WERI-Rb-1 (cell line): ENCODE results near the gene LRRC56.
A peak's percentile ranks its signal among the peaks of the same experiment; 100 is the strongest.

Experiments used
- DNase-seq: peaks from one replicate; pipeline ENCODE4 v3.0.0-alpha.2; 2020
- H3K27ac ChIP-seq: fragments of 250-450 bp; sonication (Bioruptor Pico); 2 replicates; pipeline ENCODE4 v1.5.1; 2020; ENCODE audit warnings: mild to moderate bottlenecking, moderate library complexity
- H3K27me3 ChIP-seq: fragments of 250-450 bp; sonication (Bioruptor Pico); 2 replicates; pipeline ENCODE4 v1.5.1; 2021; ENCODE audit warnings: mild to moderate bottlenecking, low read depth, moderate library complexity; ENCODE audit not compliant: insufficient read depth, severe bottlenecking
- H3K36me3 ChIP-seq: fragments of 250-450 bp; sonication (Bioruptor Pico); 2 replicates; pipeline ENCODE4 v1.5.1; 2020; ENCODE audit warnings: mild to moderate bottlenecking, moderate library complexity
- H3K4me3 ChIP-seq: 2 replicates; pipeline ENCODE4 v1.5.1; 2011; ENCODE audit warnings: low read depth, mild to moderate bottlenecking, control low read depth, low read length
- H3K9me3 ChIP-seq: fragments of 250-450 bp; sonication (Bioruptor Pico); 2 replicates; pipeline ENCODE4 v1.5.1; 2021; ENCODE audit warnings: mild to moderate bottlenecking, moderate library complexity; ENCODE audit not compliant: severe bottlenecking
- CTCF ChIP-seq: IDR thresholded peaks from 2 replicates; pipeline ENCODE4 v1.5.1; 2011; ENCODE audit warnings: low read depth, mild to moderate bottlenecking, control low read depth, inconsistent platforms, low read length

Gene LRRC56

GRCh38 chr11:532986-533585, 4.2 kb upstream of the LRRC56 start:
- H3K27ac ChIP-seq = no peak overlapping the region
- DNase-seq = no peak
- TF ChIP-seq CTCF = no peak

GRCh38 chr11:533586-534395, 3.5 kb upstream of the LRRC56 start:
- H3K27ac ChIP-seq = no peak overlapping the region
- TF ChIP-seq CTCF = no peak
- H3K27me3 ChIP-seq = no peaks in the 10 kb centered on the region
- H3K9me3 ChIP-seq = peaks cover 2% of the 10 kb centered on the region
- no peak for DNase-seq
- peak overlapping the region; percentile 91 for H3K4me3 ChIP-seq
- H3K36me3 ChIP-seq = peaks cover 32% of the 10 kb centered on the region

More at GRCh38 chr11:532986-533585, 4.2 kb upstream of the LRRC56 start:
- Histone ChIP-seq H3K9me3 (peaks cover 2% of the 10 kb centered on the region), H3K36me3 (peaks cover 32% of the 10 kb centered on the region), H3K4me3 (no peak overlapping the region), H3K27me3 (no peaks in the 10 kb centered on the region)

GRCh38 chr11:534396-535209, 2.7 kb upstream of the LRRC56 start:
- Histone ChIP-seq H3K9me3 (peaks cover 2% of the 10 kb centered on the region), H3K27me3 (no peaks in the 10 kb centered on the region), H3K4me3 (peak overlapping the region; percentile 91), H3K36me3 (peaks cover 32% of the 10 kb centered on the region), H3K27ac (peak overlapping the region; percentile 70)
- peak; percentile 16 for DNase-seq
- TF ChIP-seq CTCF = no peak

GRCh38 chr11:535210-535518, 2.2 kb upstream of the LRRC56 start:
- Histone ChIP-seq H3K9me3 (peaks cover 2% of the 10 kb centered on the region), H3K27ac (no peak overlapping the region; the same call in 1 of the 2 replicates), H3K4me3 (peak overlapping the region; percentile 91), H3K27me3 (no peaks in the 10 kb centered on the region), H3K36me3 (peaks cover 32% of the 10 kb centered on the region)
- 0 out of 2 replicates have a peak, but pooled peaks have one; percentile 7 for TF ChIP-seq CTCF
- no peak for DNase-seq

- peak within 1 kb of the TSS; percentile 75 for H3K27ac ChIP-seq
- peak; percentile 92 for DNase-seq
Observed at GRCh38 chr11:535519-536454, 1.5 kb upstream of the LRRC56 start, which contains the start of gene HRAS. Gene HRAS (minus strand): TSS chr11:535576.

More at GRCh38 chr11:535519-536454, 1.5 kb upstream of the LRRC56 start, which contains the start of gene HRAS:
- H3K9me3 ChIP-seq = peaks cover 2% of the 10 kb centered on the region
- peaks cover 32% of the 10 kb centered on the region for H3K36me3 ChIP-seq
- H3K4me3 ChIP-seq = peak within 1 kb of the TSS; percentile 91
- TF ChIP-seq CTCF = no peak
- no peaks in the 10 kb centered on the region for H3K27me3 ChIP-seq
